ENCODE data around the gene KRT17.
A peak's percentile ranks its signal among the peaks of the same experiment; 100 is the strongest.
"Not testable (repeated sequence)": the region's sequence is repeated elsewhere in the genome, so short reads cannot be mapped to it uniquely, and the experiment has no call there.

Gene KRT17

GRCh38 chr17:41620583-41621434 is 3.6 kb downstream of the KRT17 start:
- DNase-seq (ENCODE audit: low spot score): no peak

GRCh38 chr17:41619927-41620582 is 4.3 kb downstream of the KRT17 start:
- DNase-seq (ENCODE audit: low spot score): not testable (repeated sequence)

- DNase-seq (ENCODE audit: low spot score): no peak
Measured at GRCh38 chr17:41619036-41619926, 5.1 kb downstream of the KRT17 start.

GRCh38 chr17:41618341-41619035 is 5.9 kb downstream of the KRT17 start:
- no peak for DNase-seq (ENCODE audit: low spot score)

GRCh38 chr17:41617698-41618097 is 6.7 kb downstream of the KRT17 start:
- no peak for DNase-seq (ENCODE audit: low spot score)

GRCh38 chr17:41617136-41617535 is 7.2 kb downstream of the KRT17 start:
- DNase-seq (ENCODE audit: low spot score): no peak

GRCh38 chr17:41616486-41616885 is 7.9 kb downstream of the KRT17 start:
- not testable (repeated sequence) for DNase-seq (ENCODE audit: low spot score)

- DNase-seq (ENCODE audit: low spot score): no peak
Measured at GRCh38 chr17:41615454-41615853, 8.9 kb downstream of the KRT17 start.

- not testable (repeated sequence) for DNase-seq (ENCODE audit: low spot score)
Measured at GRCh38 chr17:41614767-41615166, 9.6 kb downstream of the KRT17 start.

GRCh38 chr17:41614098-41614497 is 10.3 kb downstream of the KRT17 start:
- DNase-seq (ENCODE audit: low spot score): no peak

GRCh38 chr17:41613277-41614082 is 10.9 kb downstream of the KRT17 start:
- no peak for DNase-seq (ENCODE audit: low spot score)

- not testable (repeated sequence) for DNase-seq (ENCODE audit: low spot score)
Measured at GRCh38 chr17:41612376-41613160, 11.8 kb downstream of the KRT17 start, which contains the start of gene KRT16. Gene KRT16 (minus strand): TSS chr17:41612767. CDS start chr17:41612688, 79 bp downstream.

- DNase-seq (ENCODE audit: low spot score): no peak
Measured at GRCh38 chr17:41610965-41611640, 13.3 kb downstream of the KRT17 start.

GRCh38 chr17:41610061-41610517 is 14.3 kb downstream of the KRT17 start:
- not testable (repeated sequence) for DNase-seq (ENCODE audit: low spot score)

- DNase-seq (ENCODE audit: low spot score): not testable (repeated sequence)
Measured at GRCh38 chr17:41606930-41607329, 17.4 kb downstream of the KRT17 start.

- DNase-seq (ENCODE audit: low spot score): peak; percentile 15
Measured at GRCh38 chr17:41602524-41602923, 21.9 kb downstream of the KRT17 start.

GRCh38 chr17:41600318-41600717 is 24.1 kb downstream of the KRT17 start:
- no peak for DNase-seq (ENCODE audit: low spot score)

- DNase-seq (ENCODE audit: low spot score): no peak
Measured at GRCh38 chr17:41599680-41600079, 24.7 kb downstream of the KRT17 start.

- DNase-seq (ENCODE audit: low spot score): no peak
Measured at GRCh38 chr17:41595585-41595984, 28.8 kb downstream of the KRT17 start.
